ENCODE results near the gene THSD4.

The THSD4 gene

GRCh38 chr15:71114887-71115566, at the start of gene THSD4:
TSS of gene THSD4 (plus strand) at chr15:71115471.
- DNase-seq: peak; percentile 70

GRCh38 chr15:71066983-71067382, 48.3 kb upstream of the THSD4 start:
- no peak for DNase-seq

GRCh38 chr15:71069693-71070092, 45.6 kb upstream of the THSD4 start:
- no peak for DNase-seq

GRCh38 chr15:71071529-71071928, 43.7 kb upstream of the THSD4 start:
- no peak for DNase-seq

- DNase-seq: no peak
Observed at GRCh38 chr15:71072423-71072822, 42.8 kb upstream of the THSD4 start.

GRCh38 chr15:71078506-71079207, 36.6 kb upstream of the THSD4 start:
- no peak for DNase-seq

GRCh38 chr15:71079208-71080044, 35.8 kb upstream of the THSD4 start:
- DNase-seq: no peak

- no peak for DNase-seq
Observed at GRCh38 chr15:71080166-71080565, 35.1 kb upstream of the THSD4 start.

- no peak for DNase-seq
Observed at GRCh38 chr15:71080705-71081104, 34.6 kb upstream of the THSD4 start.

- no peak for DNase-seq
Observed at GRCh38 chr15:71082803-71083202, 32.5 kb upstream of the THSD4 start.

GRCh38 chr15:71083349-71083748, 31.9 kb upstream of the THSD4 start:
- DNase-seq: no peak

- DNase-seq: no peak
Observed at GRCh38 chr15:71084264-71084663, 31.0 kb upstream of the THSD4 start.

- no peak for DNase-seq
Observed at GRCh38 chr15:71085809-71086208, 29.5 kb upstream of the THSD4 start.

- no peak for DNase-seq
Observed at GRCh38 chr15:71088155-71088554, 27.1 kb upstream of the THSD4 start.

- DNase-seq: no peak
Observed at GRCh38 chr15:71088683-71089082, 26.6 kb upstream of the THSD4 start.

- no peak for DNase-seq
Observed at GRCh38 chr15:71089801-71090200, 25.5 kb upstream of the THSD4 start.

- no peak for DNase-seq
Observed at GRCh38 chr15:71091601-71092000, 23.7 kb upstream of the THSD4 start.

- no peak for DNase-seq
Observed at GRCh38 chr15:71092056-71092600, 23.1 kb upstream of the THSD4 start.

- no peak for DNase-seq
Observed at GRCh38 chr15:71093054-71094024, 21.9 kb upstream of the THSD4 start.

- DNase-seq: no peak
Observed at GRCh38 chr15:71094137-71094536, 21.1 kb upstream of the THSD4 start.

GRCh38 chr15:71096676-71097075, 18.6 kb upstream of the THSD4 start:
- no peak for DNase-seq

GRCh38 chr15:71097890-71098289, 17.4 kb upstream of the THSD4 start:
- DNase-seq: no peak

All from NCI-H2171 (cell line).